ENCODE data around the gene MYRFL. TPM values are rescaled to one million over a fixed set of nuclear protein-coding genes. Genes with fewer than 3 reads are reported as not detected.

Gene MYRFL
- polyA plus RNA-seq (2012; rRNA removed): not detected in 2 replicates
- 0.01 TPM in 1 of 2 replicates, not detected in the other for polyA plus RNA-seq (2012; cell fraction: cytosol; rRNA removed)
- polyA plus RNA-seq (2012; cell fraction: nucleus; rRNA removed): not detected in 2 replicates

GRCh38 chr12:69824966-69825560 lies at the start of gene MYRFL:
MYRFL (plus strand) TSS chr12:69825227; CDS start chr12:69825518, 291 bp downstream.
- Histone ChIP-seq H3F3A (replicated peaks; ENCODE audit: insufficient read depth) (peaks cover 5% of the 10 kb centered on the region), H3K4me2 (no peak within 1 kb of the TSS), H3K36me3 (replicated peaks in 1 of 2; ENCODE audit: control insufficient read depth in 1 of 2, insufficient read depth in 2 of 2, low read length in 1 of 2) (no peaks in the 10 kb centered on the region), H3K79me2 (ENCODE audit: insufficient read depth) (no peaks in the 10 kb centered on the region), H4K20me1 (ENCODE audit: insufficient read depth) (no peaks in the 10 kb centered on the region), H2AFZ (ENCODE audit: low read depth) (no peak within 1 kb of the TSS), H3K9ac (no peak within 1 kb of the TSS), H3K9me2 (no peaks in the 10 kb centered on the region), H3K4me3 (ENCODE audit: low read depth in 2 of 2, low read length in 1 of 2) (no peak within 1 kb of the TSS), H3K27ac (ENCODE audit: low read depth in 2 of 2, low read length in 1 of 2) (no peak within 1 kb of the TSS), H3K9me3 (no peaks in the 10 kb centered on the region), H3K4me1 (ENCODE audit: control insufficient read depth in 1 of 2, insufficient read depth in 2 of 2, low read depth in 1 of 2, low read length in 1 of 2) (peaks cover 3 to 13% of the 10 kb centered on the region in 2 experiments; a peak in 3 of 4 replicates), H3K27me3 (ENCODE audit: insufficient read depth) (no peaks in the 10 kb centered on the region; the same call in 1 of the 2 replicates)
- TF ChIP-seq EZH2phosphoT487 (IDR thresholded peaks at IDR 0.05; ENCODE audit: borderline replicate concordance, low read depth) (no peak), NRF1 (IDR thresholded peaks at IDR 0.05; ENCODE audit: low read depth, low read length) (no peak), CHD2 (IDR thresholded peaks at IDR 0.05; ENCODE audit: low read length, partially characterized antibody) (no peak), FOXM1 (IDR thresholded peaks at IDR 0.05; ENCODE audit: low read depth) (no peak), JUND (IDR thresholded peaks at IDR 0.05) (no peak), GATA2 (CRISPR knock-in tag; IDR thresholded peaks at IDR 0.05) (no peak), CTCF (IDR thresholded peaks at IDR 0.05) (no peak), GABPA (IDR thresholded peaks at IDR 0.05; ENCODE audit: low read depth) (no peak), RAD21 (IDR thresholded peaks at IDR 0.05; ENCODE audit: low read length) (no peak), SMC3 (IDR thresholded peaks at IDR 0.05; ENCODE audit: low read depth, low read length) (no peak), FOSL2 (IDR thresholded peaks at IDR 0.05; ENCODE audit: borderline replicate concordance, low read depth) (no peak)
- TF ChIP-seq, protein P1, sequence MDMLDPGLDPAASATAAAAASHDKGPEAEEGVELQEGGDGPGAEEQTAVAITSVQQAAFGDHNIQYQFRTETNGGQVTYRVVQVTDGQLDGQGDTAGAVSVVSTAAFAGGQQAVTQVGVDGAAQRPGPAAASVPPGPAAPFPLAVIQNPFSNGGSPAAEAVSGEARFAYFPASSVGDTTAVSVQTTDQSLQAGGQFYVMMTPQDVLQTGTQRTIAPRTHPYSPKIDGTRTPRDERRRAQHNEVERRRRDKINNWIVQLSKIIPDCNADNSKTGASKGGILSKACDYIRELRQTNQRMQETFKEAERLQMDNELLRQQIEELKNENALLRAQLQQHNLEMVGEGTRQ (IDR thresholded peaks at IDR 0.05; ENCODE audit: borderline replicate concordance, low read depth, low read length): no peak
- TF ChIP-seq, protein P2, sequence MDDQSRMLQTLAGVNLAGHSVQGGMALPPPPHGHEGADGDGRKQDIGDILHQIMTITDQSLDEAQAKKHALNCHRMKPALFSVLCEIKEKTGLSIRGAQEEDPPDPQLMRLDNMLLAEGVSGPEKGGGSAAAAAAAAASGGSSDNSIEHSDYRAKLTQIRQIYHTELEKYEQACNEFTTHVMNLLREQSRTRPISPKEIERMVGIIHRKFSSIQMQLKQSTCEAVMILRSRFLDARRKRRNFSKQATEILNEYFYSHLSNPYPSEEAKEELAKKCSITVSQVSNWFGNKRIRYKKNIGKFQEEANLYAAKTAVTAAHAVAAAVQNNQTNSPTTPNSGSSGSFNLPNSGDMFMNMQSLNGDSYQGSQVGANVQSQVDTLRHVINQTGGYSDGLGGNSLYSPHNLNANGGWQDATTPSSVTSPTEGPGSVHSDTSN (IDR thresholded peaks at IDR 0.05): no peak
- TF ChIP-seq, protein P3, sequence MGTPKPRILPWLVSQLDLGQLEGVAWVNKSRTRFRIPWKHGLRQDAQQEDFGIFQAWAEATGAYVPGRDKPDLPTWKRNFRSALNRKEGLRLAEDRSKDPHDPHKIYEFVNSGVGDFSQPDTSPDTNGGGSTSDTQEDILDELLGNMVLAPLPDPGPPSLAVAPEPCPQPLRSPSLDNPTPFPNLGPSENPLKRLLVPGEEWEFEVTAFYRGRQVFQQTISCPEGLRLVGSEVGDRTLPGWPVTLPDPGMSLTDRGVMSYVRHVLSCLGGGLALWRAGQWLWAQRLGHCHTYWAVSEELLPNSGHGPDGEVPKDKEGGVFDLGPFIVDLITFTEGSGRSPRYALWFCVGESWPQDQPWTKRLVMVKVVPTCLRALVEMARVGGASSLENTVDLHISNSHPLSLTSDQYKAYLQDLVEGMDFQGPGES (IDR thresholded peaks at IDR 0.05; ENCODE audit: low read depth, low read length): no peak
- TF ChIP-seq, protein P4, sequence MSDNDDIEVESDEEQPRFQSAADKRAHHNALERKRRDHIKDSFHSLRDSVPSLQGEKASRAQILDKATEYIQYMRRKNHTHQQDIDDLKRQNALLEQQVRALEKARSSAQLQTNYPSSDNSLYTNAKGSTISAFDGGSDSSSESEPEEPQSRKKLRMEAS (IDR thresholded peaks at IDR 0.05; ENCODE audit: low read depth): no peak
- TF ChIP-seq, protein P5, sequence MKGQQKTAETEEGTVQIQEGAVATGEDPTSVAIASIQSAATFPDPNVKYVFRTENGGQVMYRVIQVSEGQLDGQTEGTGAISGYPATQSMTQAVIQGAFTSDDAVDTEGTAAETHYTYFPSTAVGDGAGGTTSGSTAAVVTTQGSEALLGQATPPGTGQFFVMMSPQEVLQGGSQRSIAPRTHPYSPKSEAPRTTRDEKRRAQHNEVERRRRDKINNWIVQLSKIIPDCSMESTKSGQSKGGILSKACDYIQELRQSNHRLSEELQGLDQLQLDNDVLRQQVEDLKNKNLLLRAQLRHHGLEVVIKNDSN (IDR thresholded peaks at IDR 0.05; ENCODE audit: borderline replicate concordance, low read depth): no peak
- WGBS (ENCODE audit: low lambda C conversion rate): 73% methylated on average over 5 of the region's 5 CpGs
- ChIA-PET POLR2A (no interaction called here), CTCF (no interaction called here)
- no peak for DNase-seq

All from SK-N-SH (cell line).